ENCODE data around the gene PFKFB3.
"Not testable (repeated sequence)": the region's sequence is repeated elsewhere in the genome, so short reads cannot be mapped to it uniquely, and the experiment has no call there.

PFKFB3 gene

GRCh38 chr10:6240254-6240653 is 37.5 kb downstream of the PFKFB3 start:
- H3K27me3 ChIP-seq (ENCODE audit: control insufficient read depth in 5 of 5, insufficient read depth in 4 of 5, low read length in 5 of 5) = no peaks in the 10 kb centered on the region
- H3K27ac ChIP-seq (ENCODE audit: low read depth, low read length) = no peak overlapping the region

GRCh38 chr10:6242089-6242488 is 39.4 kb downstream of the PFKFB3 start:
- Histone ChIP-seq H3K27ac (ENCODE audit: low read depth, low read length) (no peak overlapping the region), H3K9ac (ENCODE audit: low read length in 5 of 5) (no peak overlapping the region), H3K9me3 (ENCODE audit: control insufficient read depth in 5 of 5, low read length in 5 of 5) (no peaks in the 10 kb centered on the region), H3K27me3 (ENCODE audit: control insufficient read depth in 5 of 5, insufficient read depth in 4 of 5, low read length in 5 of 5) (no peaks in the 10 kb centered on the region), H3K4me1 (ENCODE audit: control insufficient read depth in 5 of 5, insufficient read depth in 5 of 5, low read length in 5 of 5) (peaks cover 0 to 5% (median 2%) of the 10 kb centered on the region in 5 donors), H3K4me3 (ENCODE audit: low read depth in 1 of 5, low read length in 5 of 5) (no peak overlapping the region), H3K36me3 (ENCODE audit: control insufficient read depth in 5 of 5, insufficient read depth in 5 of 5, low read length in 5 of 5) (peaks cover 0 to 21% (median 10%) of the 10 kb centered on the region in 5 donors)

More at GRCh38 chr10:6240254-6240653, 37.5 kb downstream of the PFKFB3 start:
- H3K9ac ChIP-seq (ENCODE audit: low read length in 5 of 5) = no peak overlapping the region
- peaks cover 1 to 33% (median 14%) of the 10 kb centered on the region in 5 donors for H3K36me3 ChIP-seq (ENCODE audit: control insufficient read depth in 5 of 5, insufficient read depth in 5 of 5, low read length in 5 of 5)
- H3K4me1 ChIP-seq (ENCODE audit: control insufficient read depth in 5 of 5, insufficient read depth in 5 of 5, low read length in 5 of 5) = peaks cover 0 to 5% (median 2%) of the 10 kb centered on the region in 5 donors
- H3K4me3 ChIP-seq (ENCODE audit: low read depth in 1 of 5, low read length in 5 of 5) = no peak overlapping the region
- no peaks in the 10 kb centered on the region for H3K9me3 ChIP-seq (ENCODE audit: control insufficient read depth in 5 of 5, low read length in 5 of 5)

- no peaks in the 10 kb centered on the region for H3K9me3 ChIP-seq (ENCODE audit: control insufficient read depth in 5 of 5, low read length in 5 of 5)
- H3K27ac ChIP-seq (ENCODE audit: low read depth, low read length) = no peak overlapping the region
- H3K4me1 ChIP-seq (ENCODE audit: control insufficient read depth in 5 of 5, insufficient read depth in 5 of 5, low read length in 5 of 5) = no peaks in the 10 kb centered on the region
- H3K36me3 ChIP-seq (ENCODE audit: control insufficient read depth in 5 of 5, insufficient read depth in 5 of 5, low read length in 5 of 5) = peaks cover 0 to 21% (median 10%) of the 10 kb centered on the region in 5 donors
- no peak overlapping the region for H3K4me3 ChIP-seq (ENCODE audit: low read depth in 1 of 5, low read length in 5 of 5)
- no peak overlapping the region for H3K9ac ChIP-seq (ENCODE audit: low read length in 5 of 5)
- H3K27me3 ChIP-seq (ENCODE audit: control insufficient read depth in 5 of 5, insufficient read depth in 4 of 5, low read length in 5 of 5) = no peaks in the 10 kb centered on the region
Measured at GRCh38 chr10:6244510-6244909, 41.8 kb downstream of the PFKFB3 start.

- Histone ChIP-seq H3K4me3 (ENCODE audit: low read depth in 1 of 5, low read length in 5 of 5) (no peak overlapping the region), H3K27ac (ENCODE audit: low read depth, low read length) (no peak overlapping the region), H3K4me1 (ENCODE audit: control insufficient read depth in 5 of 5, insufficient read depth in 5 of 5, low read length in 5 of 5) (no peaks in the 10 kb centered on the region), H3K9me3 (ENCODE audit: control insufficient read depth in 5 of 5, low read length in 5 of 5) (no peaks in the 10 kb centered on the region), H3K9ac (ENCODE audit: low read length in 5 of 5) (no peak overlapping the region), H3K27me3 (ENCODE audit: control insufficient read depth in 5 of 5, insufficient read depth in 4 of 5, low read length in 5 of 5) (no peaks in the 10 kb centered on the region), H3K36me3 (ENCODE audit: control insufficient read depth in 5 of 5, insufficient read depth in 5 of 5, low read length in 5 of 5) (peaks cover 0 to 18% (median 4%) of the 10 kb centered on the region in 5 donors)
Measured at GRCh38 chr10:6247041-6247712, 44.4 kb downstream of the PFKFB3 start.

GRCh38 chr10:6248908-6249307 is 46.2 kb downstream of the PFKFB3 start:
- not testable (repeated sequence) for H3K4me3 ChIP-seq (ENCODE audit: low read depth in 1 of 5, low read length in 5 of 5); H3K27ac ChIP-seq (ENCODE audit: low read depth, low read length); H3K9ac ChIP-seq (ENCODE audit: low read length in 5 of 5); H3K36me3 ChIP-seq (ENCODE audit: control insufficient read depth in 5 of 5, insufficient read depth in 5 of 5, low read length in 5 of 5); H3K4me1 ChIP-seq (ENCODE audit: control insufficient read depth in 5 of 5, insufficient read depth in 5 of 5, low read length in 5 of 5); H3K27me3 ChIP-seq (ENCODE audit: control insufficient read depth in 5 of 5, insufficient read depth in 4 of 5, low read length in 5 of 5); H3K9me3 ChIP-seq (ENCODE audit: control insufficient read depth in 5 of 5, low read length in 5 of 5)

GRCh38 chr10:6249698-6250097 is 47.0 kb downstream of the PFKFB3 start:
- H3K27ac ChIP-seq (ENCODE audit: low read depth, low read length) = no peak overlapping the region
- H3K36me3 ChIP-seq (ENCODE audit: control insufficient read depth in 5 of 5, insufficient read depth in 5 of 5, low read length in 5 of 5) = peaks cover 0 to 3% (median 2%) of the 10 kb centered on the region in 5 donors
- H3K9me3 ChIP-seq (ENCODE audit: control insufficient read depth in 5 of 5, low read length in 5 of 5) = no peaks in the 10 kb centered on the region
- H3K4me3 ChIP-seq (ENCODE audit: low read depth in 1 of 5, low read length in 5 of 5) = no peak overlapping the region
- no peak overlapping the region for H3K9ac ChIP-seq (ENCODE audit: low read length in 5 of 5)
- no peaks in the 10 kb centered on the region for H3K4me1 ChIP-seq (ENCODE audit: control insufficient read depth in 5 of 5, insufficient read depth in 5 of 5, low read length in 5 of 5)
- H3K27me3 ChIP-seq (ENCODE audit: control insufficient read depth in 5 of 5, insufficient read depth in 4 of 5, low read length in 5 of 5) = no peaks in the 10 kb centered on the region

GRCh38 chr10:6250745-6251144 is 48.0 kb downstream of the PFKFB3 start:
- H3K4me3 ChIP-seq (ENCODE audit: low read depth in 1 of 5, low read length in 5 of 5) = no peak overlapping the region
- H3K9ac ChIP-seq (ENCODE audit: low read length in 5 of 5) = no peak overlapping the region
- H3K4me1 ChIP-seq (ENCODE audit: control insufficient read depth in 5 of 5, insufficient read depth in 5 of 5, low read length in 5 of 5) = no peaks in the 10 kb centered on the region
- no peak overlapping the region for H3K27ac ChIP-seq (ENCODE audit: low read depth, low read length)
- H3K27me3 ChIP-seq (ENCODE audit: control insufficient read depth in 5 of 5, insufficient read depth in 4 of 5, low read length in 5 of 5) = no peaks in the 10 kb centered on the region
- no peaks in the 10 kb centered on the region for H3K9me3 ChIP-seq (ENCODE audit: control insufficient read depth in 5 of 5, low read length in 5 of 5)
- H3K36me3 ChIP-seq (ENCODE audit: control insufficient read depth in 5 of 5, insufficient read depth in 5 of 5, low read length in 5 of 5) = peaks cover 3 to 6% (median 3%) of the 10 kb centered on the region in 5 donors

- Histone ChIP-seq H3K9me3 (ENCODE audit: control insufficient read depth in 5 of 5, low read length in 5 of 5) (no peaks in the 10 kb centered on the region), H3K4me3 (ENCODE audit: low read depth in 1 of 5, low read length in 5 of 5) (no peak overlapping the region), H3K27ac (ENCODE audit: low read depth, low read length) (no peak overlapping the region), H3K9ac (ENCODE audit: low read length in 5 of 5) (no peak overlapping the region), H3K36me3 (ENCODE audit: control insufficient read depth in 5 of 5, insufficient read depth in 5 of 5, low read length in 5 of 5) (peaks cover 3 to 12% (median 8%) of the 10 kb centered on the region in 5 donors), H3K4me1 (ENCODE audit: control insufficient read depth in 5 of 5, insufficient read depth in 5 of 5, low read length in 5 of 5) (no peaks in the 10 kb centered on the region), H3K27me3 (ENCODE audit: control insufficient read depth in 5 of 5, insufficient read depth in 4 of 5, low read length in 5 of 5) (no peaks in the 10 kb centered on the region)
Measured at GRCh38 chr10:6254201-6254600, 51.5 kb downstream of the PFKFB3 start.

- Histone ChIP-seq H3K4me3 (ENCODE audit: low read depth in 1 of 5, low read length in 5 of 5) (no peak overlapping the region), H3K4me1 (ENCODE audit: control insufficient read depth in 5 of 5, insufficient read depth in 5 of 5, low read length in 5 of 5) (no peaks in the 10 kb centered on the region)
Measured at GRCh38 chr10:6255548-6256061, 52.9 kb downstream of the PFKFB3 start.

GRCh38 chr10:6256439-6256838 is 53.7 kb downstream of the PFKFB3 start:
- H3K27ac ChIP-seq (ENCODE audit: low read depth, low read length) = no peak overlapping the region
- H3K4me1 ChIP-seq (ENCODE audit: control insufficient read depth in 5 of 5, insufficient read depth in 5 of 5, low read length in 5 of 5) = no peaks in the 10 kb centered on the region
- peaks cover 0 to 2% (median 0%) of the 10 kb centered on the region in 5 donors for H3K9me3 ChIP-seq (ENCODE audit: control insufficient read depth in 5 of 5, low read length in 5 of 5)
- H3K9ac ChIP-seq (ENCODE audit: low read length in 5 of 5) = no peak overlapping the region
- H3K27me3 ChIP-seq (ENCODE audit: control insufficient read depth in 5 of 5, insufficient read depth in 4 of 5, low read length in 5 of 5) = no peaks in the 10 kb centered on the region
- no peak overlapping the region for H3K4me3 ChIP-seq (ENCODE audit: low read depth in 1 of 5, low read length in 5 of 5)
- peaks cover 3 to 12% (median 8%) of the 10 kb centered on the region in 5 donors for H3K36me3 ChIP-seq (ENCODE audit: control insufficient read depth in 5 of 5, insufficient read depth in 5 of 5, low read length in 5 of 5)

More at GRCh38 chr10:6255548-6256061, 52.9 kb downstream of the PFKFB3 start:
- no peaks in the 10 kb centered on the region for H3K9me3 ChIP-seq (ENCODE audit: control insufficient read depth in 5 of 5, low read length in 5 of 5)
- H3K27me3 ChIP-seq (ENCODE audit: control insufficient read depth in 5 of 5, insufficient read depth in 4 of 5, low read length in 5 of 5) = no peaks in the 10 kb centered on the region
- peaks cover 3 to 12% (median 8%) of the 10 kb centered on the region in 5 donors for H3K36me3 ChIP-seq (ENCODE audit: control insufficient read depth in 5 of 5, insufficient read depth in 5 of 5, low read length in 5 of 5)
- H3K9ac ChIP-seq (ENCODE audit: low read length in 5 of 5) = no peak overlapping the region
- no peak overlapping the region for H3K27ac ChIP-seq (ENCODE audit: low read depth, low read length)

Data from subcutaneous abdominal adipose tissue (tissue), 5 donors.